IMR-90 (cell line): ENCODE results near the gene TMEM131L. TPM values are rescaled to one million over a fixed set of nuclear protein-coding genes. Genes with fewer than 3 reads are reported as not detected.
A peak's percentile ranks its signal among the peaks of the same experiment; 100 is the strongest.

Experiments
- ATAC-seq: fragments of 200-7000 bp; cut with Tn5 transposase; 2 replicates; pipeline ENCODE4 v1.9.1; 2020; ENCODE audit warnings: low read depth, mild to moderate bottlenecking, moderate library complexity
- BruUV-seq: library from RNA; stranded (reverse); fragments of 400-500 nt; replicated peaks from 2 replicates; lab custom pipeline; 2021; lab: Mats Ljungman, UMichigan
- CTCF ChIA-PET: fragments of 300-600 bp; formaldehyde crosslinking; extraction: SDS; loops from one replicate; lab custom pipeline; 2021; ENCODE audit warnings: antibody characterized with exemption; lab: Yijun Ruan, JAX
- POLR2A ChIA-PET: fragments of 300-600 bp; sonication (Branson Sonifier 250); formaldehyde crosslinking; loops from one replicate; lab custom pipeline; 2022; ENCODE audit warnings: antibody characterized with exemption; ENCODE audit not compliant: unreplicated experiment; lab: Charles Lee
- DNase-seq: peaks from one replicate; pipeline ENCODE4 v3.0.0; 2013
- H2AFZ ChIP-seq: replicated peaks from 2 replicates; pipeline ENCODE3; 2013; ENCODE audit warnings: low read length, mild to moderate bottlenecking; ENCODE audit not compliant: poor library complexity
- H2AK5ac ChIP-seq: 2 replicates; pipeline ENCODE4 v1.6.1; 2013; ENCODE audit warnings: low read depth, low read length, inconsistent platforms
- H2AK9ac ChIP-seq: replicated peaks from 2 replicates; pipeline ENCODE3; 2013; ENCODE audit warnings: mild to moderate bottlenecking, low read depth, low read length, moderate library complexity; ENCODE audit not compliant: poor library complexity
- H2BK120ac ChIP-seq: 2 replicates; pipeline ENCODE4 v1.6.1; 2013; ENCODE audit warnings: low read depth, low read length, inconsistent platforms
- H2BK15ac ChIP-seq: 3 replicates; pipeline ENCODE4 v1.6.1; 2013; ENCODE audit warnings: low read depth, low read length, inconsistent platforms
- H2BK20ac ChIP-seq: 2 replicates; pipeline ENCODE4 v1.6.1; 2013; ENCODE audit warnings: low read depth, mild to moderate bottlenecking, inconsistent platforms, low read length, moderate library complexity
- H2BK5ac ChIP-seq: 2 replicates; pipeline ENCODE4 v1.6.1; 2013; ENCODE audit warnings: mild to moderate bottlenecking, low read depth, low read length, inconsistent platforms; ENCODE audit not compliant: poor library complexity, severe bottlenecking
- H3K14ac ChIP-seq: replicated peaks from 2 replicates; pipeline ENCODE4 v1.6.1; 2013; ENCODE audit warnings: low read depth, low read length, inconsistent platforms
- H3K18ac ChIP-seq: 2 replicates; pipeline ENCODE4 v1.6.1; 2013; ENCODE audit warnings: low read depth, low read length, control low read depth
- H3K23ac ChIP-seq: 2 replicates; pipeline ENCODE4 v1.6.1; 2013; ENCODE audit warnings: low read depth, low read length, inconsistent platforms
- H3K27ac ChIP-seq: 2 replicates; pipeline ENCODE4 v1.5.1; 2013; ENCODE audit warnings: mild to moderate bottlenecking, control low read depth, low read length; ENCODE audit not compliant: insufficient read depth
- H3K27me3 ChIP-seq: 2 replicates; pipeline ENCODE4 v1.6.1; 2013; ENCODE audit warnings: low read length; ENCODE audit not compliant: control insufficient read depth, insufficient read depth
- H3K36me3 ChIP-seq: 2 replicates; pipeline ENCODE4 v1.6.1; 2013; ENCODE audit warnings: low read length, mixed read lengths; ENCODE audit not compliant: control insufficient read depth, insufficient read depth
- H3K4ac ChIP-seq: 2 replicates; pipeline ENCODE4 v1.6.1; 2013; ENCODE audit warnings: low read depth, low read length, inconsistent platforms
- H3K4me1 ChIP-seq: 2 replicates; pipeline ENCODE4 v1.6.1; 2013; ENCODE audit warnings: low read length, mixed read lengths; ENCODE audit not compliant: control insufficient read depth, insufficient read depth
- H3K4me2 ChIP-seq: 2 replicates; pipeline ENCODE4 v1.6.1; 2013; ENCODE audit warnings: low read depth, mild to moderate bottlenecking, control low read depth, low read length, moderate library complexity
- H3K4me3 ChIP-seq: 2 replicates; pipeline ENCODE4 v1.5.1; 2013; ENCODE audit warnings: low read depth, mild to moderate bottlenecking, control low read depth, low read length, moderate library complexity; ENCODE audit not compliant: insufficient read depth
- H3K56ac ChIP-seq: 2 replicates; pipeline ENCODE4 v1.6.1; 2013; ENCODE audit warnings: low read length, inconsistent platforms; ENCODE audit not compliant: insufficient read depth; ENCODE audit errors: extremely low read depth
- H3K79me1 ChIP-seq, 2 experiments: 2 replicates each; pipeline ENCODE4 v1.6.1; 2013; ENCODE audit warnings: low read length in 2 of 2, inconsistent platforms in 1 of 2, low read depth in 1 of 2
- H3K9ac ChIP-seq: 2 replicates; pipeline ENCODE4 v1.6.1; 2013; ENCODE audit warnings: low read depth, low read length, control low read depth
- H3K9me1 ChIP-seq: 2 replicates; pipeline ENCODE4 v1.6.1; 2013; ENCODE audit warnings: low read length, inconsistent platforms; ENCODE audit not compliant: insufficient read depth
- H3K9me3 ChIP-seq: 2 replicates; pipeline ENCODE4 v1.6.1; 2013; ENCODE audit warnings: low read length; ENCODE audit not compliant: control insufficient read depth, insufficient read depth
- H4K20me1 ChIP-seq: 2 replicates; pipeline ENCODE4 v1.6.1; 2013; ENCODE audit warnings: low read length, inconsistent platforms; ENCODE audit not compliant: insufficient read depth
- H4K5ac ChIP-seq: 2 replicates; pipeline ENCODE4 v1.6.1; 2013; ENCODE audit warnings: mild to moderate bottlenecking, low read depth, low read length, control low read depth
- H4K8ac ChIP-seq, 2 experiments: 2 replicates each; pipeline ENCODE4 v1.6.1; 2013; ENCODE audit warnings: low read depth in 2 of 2, low read length in 2 of 2, control low read depth in 1 of 2, inconsistent platforms in 1 of 2
- H4K91ac ChIP-seq: 2 replicates; pipeline ENCODE4 v1.6.1; 2013; ENCODE audit warnings: low read depth, low read length, inconsistent platforms; ENCODE audit not compliant: insufficient read depth
- BHLHE40 ChIP-seq: fragments of 150-350 bp; IDR thresholded peaks from 2 replicates; pipeline ENCODE4 v1.6.1; 2016; ENCODE audit warnings: mild to moderate bottlenecking, low read depth, low read length
- CTCF ChIP-seq: conservative IDR thresholded peaks from 2 replicates; pipeline ENCODE4 v1.5.1; 2012; ENCODE audit warnings: mild to moderate bottlenecking, low read depth, low read length, improper control_type of control experiment
- MAFK ChIP-seq: IDR thresholded peaks from 2 replicates; pipeline ENCODE4 v1.6.1; 2012; ENCODE audit warnings: low read depth, low read length, improper control_type of control experiment
- MAZ ChIP-seq: IDR thresholded peaks from 2 replicates; pipeline ENCODE4 v1.6.1; 2012; ENCODE audit warnings: low read depth, mild to moderate bottlenecking, low read length, improper control_type of control experiment, moderate library complexity, borderline replicate concordance
- MXI1 ChIP-seq: IDR thresholded peaks from 2 replicates; pipeline ENCODE4 v1.6.1; 2012; ENCODE audit warnings: low read depth, mild to moderate bottlenecking, low read length, moderate library complexity, borderline replicate concordance
- NFE2L2 ChIP-seq: fragments of 150-350 bp; IDR thresholded peaks from 2 replicates; pipeline ENCODE4 v1.6.1; 2016; ENCODE audit warnings: low read depth, mild to moderate bottlenecking, low read length
- RAD21 ChIP-seq: IDR thresholded peaks from 2 replicates; pipeline ENCODE4 v1.6.1; 2012; ENCODE audit warnings: low read length, improper control_type of control experiment
- RCOR1 ChIP-seq: IDR thresholded peaks from 2 replicates; pipeline ENCODE4 v1.6.1; 2012; ENCODE audit warnings: mild to moderate bottlenecking, low read length, improper control_type of control experiment; ENCODE audit not compliant: insufficient replicate concordance
- RFX5 ChIP-seq: IDR thresholded peaks from 2 replicates; pipeline ENCODE4 v1.8.0; 2012; ENCODE audit warnings: low read depth, mild to moderate bottlenecking, low read length, moderate library complexity
- SMC3 ChIP-seq: fragments of 150-350 bp; IDR thresholded peaks from 2 replicates; pipeline ENCODE4 v1.6.1; 2016; ENCODE audit warnings: low read depth, mild to moderate bottlenecking, antibody characterized with exemption, low read length, moderate library complexity
- WGBS, 2 experiments: methylation state at CpG; one replicate each; pipeline versions ENCODE4 v1.1.5 to v1.1.7; 2013; ENCODE audit warnings: missing lambda C conversion rate in 2 of 2; ENCODE audit not compliant: insufficient read length in 1 of 2; ENCODE audit errors: extremely low coverage in 2 of 2; 5-methylcytosine and 5-hydroxymethylcytosine counted together
- dilution Hi-C: fragments of 300-500 bp; cut with HindIII; formaldehyde crosslinking; loops from one replicate; pipeline ENCODE4 v1.14.3; 2018; ENCODE audit warnings: low sequenced_read_pairs; ENCODE audit not compliant: unreplicated experiment
- in situ Hi-C: fragments of 300-500 bp; cut with MboI; formaldehyde crosslinking; loops from 3 replicates; pipeline ENCODE4 v1.14.3; 2019; ENCODE audit warnings: low sequenced_read_pairs, inconsistent platforms, mixed read lengths
- intact Hi-C: fragments of 100-400 bp; cut with micrococcal nuclease; formaldehyde crosslinking; loops from 2 replicates; pipeline ENCODE4 v1.10.0; 2022
- polyA plus RNA-seq, 3 experiments: library from polyadenylated mRNA; depleted of rRNA; stranded (reverse); fragments of >200 nt; gene quantifications; 2 replicates each; pipeline ENCODE4 v1.2.3, GENCODE V29; 2012; ENCODE audit warnings: low replicate concordance in 1 of 3
- total RNA-seq: library from RNA; depleted of rRNA; stranded (reverse); fragments of >200 nt; gene quantifications from 2 replicates; pipeline ENCODE4 v1.2.3, GENCODE V29; 2012
- TF ChIP-seq, protein P1 (sequence below): fragments of 150-350 bp; IDR thresholded peaks from 2 replicates; pipeline ENCODE4 v1.6.1; 2016; ENCODE audit warnings: low read depth, mild to moderate bottlenecking, low read length, moderate library complexity, borderline replicate concordance
- TF ChIP-seq, protein P2 (sequence below): fragments of 150-350 bp; IDR thresholded peaks from 2 replicates; pipeline ENCODE4 v1.6.1; 2017; ENCODE audit warnings: mild to moderate bottlenecking, antibody characterized with exemption, low read length, low read depth

The TMEM131L gene
- total and polyA plus RNA-seq, 2 of the 4 experiments (the other 2 are of a cell fraction): 8.4 to 23.8 TPM

- no peak overlapping the region for H2AK9ac ChIP-seq
- H3K4me3 ChIP-seq: no peak overlapping the region
- dilution Hi-C loops: no loop called here
- H4K5ac ChIP-seq: no peak overlapping the region
- POLR2A ChIA-PET: no interaction called here
- BruUV-seq: no TSS peak
- H2BK15ac ChIP-seq: no peak overlapping the region
- in situ Hi-C loops: loop anchor here (5.0 kb wide), 1 partner anchor 227 kb away; no protein-coding TSS in a partner anchor
- H4K91ac ChIP-seq: no peak overlapping the region
- H3K27ac ChIP-seq: no peak overlapping the region
- no peak overlapping the region for H3K9ac ChIP-seq
- H3K9me3 ChIP-seq: no peaks in the 10 kb centered on the region
- no peak overlapping the region for H3K23ac ChIP-seq
- H3K14ac ChIP-seq: no peak overlapping the region
- DNase-seq (peak; percentile 88), ATAC-seq (peak; percentile 97)
- no peaks in the 10 kb centered on the region for H3K36me3 ChIP-seq
- no peak overlapping the region for H2BK5ac ChIP-seq
- H4K8ac ChIP-seq: no peak overlapping the region
- H2BK20ac ChIP-seq: no peak overlapping the region
- H3K4me1 ChIP-seq: no peaks in the 10 kb centered on the region
- no peak overlapping the region for H2AK5ac ChIP-seq
- intact Hi-C loops: loop anchor here (1.0 kb wide), 3 partner anchors 108 to 230 kb away; partner anchors contain the start of genes MND1 and TMEM131L
- H3K9me1 ChIP-seq: 0 out of 2 replicates have a peak, but pooled peaks cover 2% of the 10 kb centered on the region
- no peak overlapping the region for H3K56ac ChIP-seq
- no peak overlapping the region for H3K4ac ChIP-seq
- peaks cover 0 to 7% of the 10 kb centered on the region in 2 experiments; a peak in 1 of 4 replicates for H3K79me1 ChIP-seq
- H3K27me3 ChIP-seq: no peaks in the 10 kb centered on the region
- no peaks in the 10 kb centered on the region for H4K20me1 ChIP-seq
- 81% methylated on average over 4 of the region's 4 CpGs; no CpG with 5 or more reads in 1 of the 2 experiments for WGBS, 2 experiments
- no peak overlapping the region for H2BK120ac ChIP-seq
- H2AFZ ChIP-seq: no peak overlapping the region
- CTCF ChIA-PET: interaction anchor here (0.6 to 1.6 kb wide), 14 partner anchors 9 to 447 kb away, joined by 3 to 11 read pairs (median 4); partner anchors contain the start of gene TMEM131L
- H3K18ac ChIP-seq: no peak overlapping the region
- H3K4me2 ChIP-seq: no peak overlapping the region
- TF ChIP-seq SMC3 (peak; percentile 97), MAFK (no peak), RCOR1 (no peak), RAD21 (peak; percentile 93), BHLHE40 (no peak), CTCF (peak; percentile 82), NFE2L2 (no peak), MAZ (no peak), RFX5 (0 out of 2 replicates have a peak, but pooled peaks have one; percentile 22), MXI1 (no peak)
- TF ChIP-seq, protein P1, sequence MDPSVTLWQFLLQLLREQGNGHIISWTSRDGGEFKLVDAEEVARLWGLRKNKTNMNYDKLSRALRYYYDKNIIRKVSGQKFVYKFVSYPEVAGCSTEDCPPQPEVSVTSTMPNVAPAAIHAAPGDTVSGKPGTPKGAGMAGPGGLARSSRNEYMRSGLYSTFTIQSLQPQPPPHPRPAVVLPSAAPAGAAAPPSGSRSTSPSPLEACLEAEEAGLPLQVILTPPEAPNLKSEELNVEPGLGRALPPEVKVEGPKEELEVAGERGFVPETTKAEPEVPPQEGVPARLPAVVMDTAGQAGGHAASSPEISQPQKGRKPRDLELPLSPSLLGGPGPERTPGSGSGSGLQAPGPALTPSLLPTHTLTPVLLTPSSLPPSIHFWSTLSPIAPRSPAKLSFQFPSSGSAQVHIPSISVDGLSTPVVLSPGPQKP: no peak
- TF ChIP-seq, protein P2, sequence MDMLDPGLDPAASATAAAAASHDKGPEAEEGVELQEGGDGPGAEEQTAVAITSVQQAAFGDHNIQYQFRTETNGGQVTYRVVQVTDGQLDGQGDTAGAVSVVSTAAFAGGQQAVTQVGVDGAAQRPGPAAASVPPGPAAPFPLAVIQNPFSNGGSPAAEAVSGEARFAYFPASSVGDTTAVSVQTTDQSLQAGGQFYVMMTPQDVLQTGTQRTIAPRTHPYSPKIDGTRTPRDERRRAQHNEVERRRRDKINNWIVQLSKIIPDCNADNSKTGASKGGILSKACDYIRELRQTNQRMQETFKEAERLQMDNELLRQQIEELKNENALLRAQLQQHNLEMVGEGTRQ: no peak
Measured at GRCh38 chr4:153573881-153574802, 108.0 kb downstream of the TMEM131L start.
